CD4-positive, alpha-beta memory T cell (primary cell): Measurements from ENCODE around the gene DYRK1A. TPM values are rescaled to one million over a fixed set of nuclear protein-coding genes. Genes with fewer than 3 reads are reported as not detected.

ENCODE experiments used
- CTCF ChIA-PET: fragments of 350-600 bp; sonication (Branson Sonifier 250); formaldehyde crosslinking; loops from one replicate; lab custom pipeline; 2021; ENCODE audit warnings: inconsistent platforms; ENCODE audit not compliant: partially characterized antibody; lab: Charles Lee
- POLR2A ChIA-PET: fragments of 350-600 bp; sonication (Branson Sonifier 250); formaldehyde crosslinking; loops from one replicate; lab custom pipeline; 2021; ENCODE audit not compliant: partially characterized antibody; lab: Charles Lee
- DNase-seq, 5 donors: peaks; one replicate each; pipeline versions ENCODE4 v3.0.0 to v3.0.0-alpha.2; 2020 to 2022; ENCODE audit warnings: mixed read lengths in 1 of 5
- H3K27ac ChIP-seq: one replicate; pipeline ENCODE4 v1.7.0; 2013; ENCODE audit warnings: low read depth, low read length
- H3K27me3 ChIP-seq: 2 replicates; pipeline ENCODE4 v1.7.0; 2013; ENCODE audit warnings: mild to moderate bottlenecking, low read length, moderate library complexity; ENCODE audit not compliant: insufficient read depth
- H3K36me3 ChIP-seq: 2 replicates; pipeline ENCODE4 v1.7.0; 2013; ENCODE audit warnings: mild to moderate bottlenecking, low read length, moderate library complexity; ENCODE audit not compliant: insufficient read depth
- H3K4me1 ChIP-seq: 2 replicates; pipeline ENCODE4 v1.7.0; 2013; ENCODE audit warnings: mild to moderate bottlenecking, low read length, moderate library complexity; ENCODE audit not compliant: insufficient read depth
- H3K4me3 ChIP-seq, 2 donors: one replicate each; pipeline ENCODE4 v1.7.0; 2013; ENCODE audit warnings: low read length in 2 of 2, mild to moderate bottlenecking in 1 of 2
- H3K9me3 ChIP-seq, 2 donors: one replicate each; pipeline ENCODE4 v1.7.0; 2013; ENCODE audit warnings: low read length in 2 of 2, control low read depth in 1 of 2; ENCODE audit not compliant: control insufficient read depth in 1 of 2
- H3K27ac Mint-ChIP-seq, 7 donors: one replicate each; pipeline ENCODE4 v1.8.0; 2020 to 2021; ENCODE audit warnings: mixed read lengths in 7 of 7, mild to moderate bottlenecking in 6 of 7, inconsistent platforms in 3 of 7, moderate library complexity in 3 of 7
- H3K27me3 Mint-ChIP-seq, 2 donors: one replicate each; pipeline ENCODE4 v1.8.0; 2020 to 2021; ENCODE audit warnings: mixed read lengths in 2 of 2
- H3K36me3 Mint-ChIP-seq, 2 donors: one replicate each; pipeline ENCODE4 v1.8.0; 2020 to 2021; ENCODE audit warnings: mixed read lengths in 2 of 2, inconsistent platforms in 1 of 2, mild to moderate bottlenecking in 1 of 2
- H3K4me1 Mint-ChIP-seq, 4 donors: one replicate each; pipeline ENCODE4 v1.8.0; 2020 to 2021; ENCODE audit warnings: mixed read lengths in 4 of 4, mild to moderate bottlenecking in 1 of 4
- H3K4me3 Mint-ChIP-seq, 8 donors: one replicate each; pipeline ENCODE4 v1.8.0; 2020 to 2021; ENCODE audit warnings: mixed read lengths in 8 of 8, mild to moderate bottlenecking in 7 of 8, moderate library complexity in 6 of 8, inconsistent platforms in 3 of 8
- H3K9me3 Mint-ChIP-seq, 8 donors: one replicate each; pipeline ENCODE4 v1.8.0; 2020 to 2021; ENCODE audit warnings: mixed read lengths in 8 of 8, mild to moderate bottlenecking in 5 of 8, inconsistent platforms in 3 of 8, moderate library complexity in 1 of 8
- intact Hi-C: fragments of 100-400 bp; cut with micrococcal nuclease; formaldehyde crosslinking; loops from one replicate; pipeline ENCODE4 v1.15.1; 2023
- polyA plus RNA-seq, 2 donors: library from polyadenylated mRNA; unstranded; fragments of 300-500 nt; fragmentation: Illumina TruSeq; gene quantifications; one replicate each; pipeline ENCODE4 v1.2.3, GENCODE V29; 2021
- total RNA-seq, 2 experiments: library from RNA; stranded (reverse); gene quantifications; one replicate each; pipeline ENCODE4 v1.2.3, GENCODE V29; 2021

DYRK1A gene
- total and polyA plus RNA-seq, 4 experiments from 2014 or later, result 1.4 to 130 (median 65.2) TPM

- no peaks in the 10 kb centered on the region for H3K27me3 Mint-ChIP-seq
- peaks cover 0 to 16% of the 10 kb centered on the region in 2 donors for H3K36me3 Mint-ChIP-seq
- H3K4me3 ChIP-seq, result no peak overlapping the region
- no peak for DNase-seq
- H3K27ac ChIP-seq, result no peak overlapping the region
- H3K4me3 Mint-ChIP-seq, result peak overlapping the region in 6 of 8 donors; percentile 3 to 69 (median 45)
- intact Hi-C loops, result no loop called here
- no peaks in the 10 kb centered on the region for H3K36me3 ChIP-seq
- no peaks in the 10 kb centered on the region for H3K27me3 ChIP-seq
- H3K27ac Mint-ChIP-seq, result peak overlapping the region in 4 of 7 donors; percentile 11 to 53 (median 31)
- H3K4me1 Mint-ChIP-seq, result peaks cover 61 to 98% (median 79%) of the 10 kb centered on the region in 4 donors
- peaks cover 92% of the 10 kb centered on the region for H3K4me1 ChIP-seq
- POLR2A ChIA-PET, result interaction anchor here (0.6 kb wide), 1 partner anchor 14 kb away, joined by 3 read pairs; no protein-coding TSS in a partner anchor
- CTCF ChIA-PET, result interaction anchor here (1.4 kb wide), 1 partner anchor 32 kb away, joined by 5 read pairs; no protein-coding TSS in a partner anchor
- H3K9me3 ChIP-seq, result no peaks in the 10 kb centered on the region
- peaks cover 0 to 15% (median 2%) of the 10 kb centered on the region in 8 donors for H3K9me3 Mint-ChIP-seq
These were observed 17.8 kb downstream of the DYRK1A start for GRCh38 chr21:37384416-37384815.

DNA sequence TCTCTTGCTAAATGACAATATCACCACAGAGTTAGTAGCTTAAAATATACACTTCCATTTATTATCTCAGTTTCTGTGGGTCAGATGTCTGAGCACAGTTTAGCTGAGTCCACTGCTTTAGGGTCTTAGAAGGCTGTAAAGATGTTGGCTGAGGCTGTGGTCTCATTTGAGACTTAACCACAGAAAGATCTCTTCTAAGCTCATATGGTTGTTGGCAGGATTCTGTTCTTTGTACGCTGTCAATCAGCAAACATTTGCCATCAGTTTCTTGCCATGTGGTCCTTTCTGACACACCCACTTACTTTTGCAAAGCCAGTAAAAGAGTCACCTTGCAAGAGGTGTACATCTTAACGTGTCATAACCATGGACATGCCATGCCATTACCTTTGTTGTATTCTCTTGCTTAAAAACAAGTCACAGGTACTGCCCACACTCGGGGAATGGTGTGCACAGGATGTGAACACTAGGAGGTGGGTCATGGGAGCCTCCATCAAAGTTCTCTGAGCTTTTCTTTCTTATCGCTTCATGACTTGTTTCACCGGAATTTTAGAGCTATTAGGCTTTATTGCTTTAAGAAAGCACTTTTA, 18.7 kb downstream of the DYRK1A start:
- no peak for DNase-seq
- peaks cover 92% of the 10 kb centered on the region for H3K4me1 ChIP-seq
- CTCF ChIA-PET, result interaction anchor here (1.0 to 1.4 kb wide), 2 partner anchors 31 to 80 kb away, joined by 3 to 5 read pairs; no protein-coding TSS in a partner anchor

GRCh38 chr21:37386151-37386550, 19.6 kb downstream of the DYRK1A start:
- H3K36me3 Mint-ChIP-seq, result peaks cover 0 to 16% of the 10 kb centered on the region in 2 donors
- H3K4me3 ChIP-seq, result no peak overlapping the region
- H3K36me3 ChIP-seq, result no peaks in the 10 kb centered on the region
- intact Hi-C loops, result no loop called here
- H3K27ac ChIP-seq, result no peak overlapping the region
- H3K27ac Mint-ChIP-seq, result peak overlapping the region in 1 of 7 donors; percentile 8
- CTCF ChIA-PET, result interaction anchor here (1.0 to 1.4 kb wide), 3 partner anchors 9 to 79 kb away, joined by 3 to 5 read pairs (median 3); no protein-coding TSS in a partner anchor
- peaks cover 0 to 15% (median 2%) of the 10 kb centered on the region in 8 donors for H3K9me3 Mint-ChIP-seq
- H3K4me1 Mint-ChIP-seq, result peaks cover 64 to 98% (median 78%) of the 10 kb centered on the region in 4 donors
- H3K27me3 Mint-ChIP-seq, result no peaks in the 10 kb centered on the region
- no peak for DNase-seq
- H3K9me3 ChIP-seq, result no peaks in the 10 kb centered on the region
- POLR2A ChIA-PET, result interaction anchor here (0.7 to 1.3 kb wide), 4 partner anchors 17 to 21 kb away, joined by 3 read pairs; no protein-coding TSS in a partner anchor
- H3K4me1 ChIP-seq, result peaks cover 92% of the 10 kb centered on the region
- H3K4me3 Mint-ChIP-seq, result peak overlapping the region in 5 of 8 donors; percentile 3 to 64 (median 39)
- H3K27me3 ChIP-seq, result no peaks in the 10 kb centered on the region

More for the DNA sequence above, 18.7 kb downstream of the DYRK1A start:
- peaks cover 0 to 16% of the 10 kb centered on the region in 2 donors for H3K36me3 Mint-ChIP-seq
- intact Hi-C loops, result no loop called here
- H3K4me1 Mint-ChIP-seq, result peaks cover 66 to 98% (median 80%) of the 10 kb centered on the region in 4 donors
- Histone ChIP-seq H3K36me3 (no peaks in the 10 kb centered on the region), H3K9me3 (no peaks in the 10 kb centered on the region), H3K27me3 (no peaks in the 10 kb centered on the region), H3K27ac (no peak overlapping the region), H3K4me3 (no peak overlapping the region)
- POLR2A ChIA-PET, result interaction anchor here (0.8 to 1.3 kb wide), 2 partner anchors 19 to 20 kb away, joined by 3 read pairs; no protein-coding TSS in a partner anchor
- peak overlapping the region in 4 of 8 donors; percentile 28 to 69 (median 48) for H3K4me3 Mint-ChIP-seq
- peaks cover 0 to 15% (median 2%) of the 10 kb centered on the region in 8 donors for H3K9me3 Mint-ChIP-seq
- H3K27ac Mint-ChIP-seq, result peak overlapping the region in 2 of 7 donors; percentile 18 to 41
- no peaks in the 10 kb centered on the region for H3K27me3 Mint-ChIP-seq

DNA sequence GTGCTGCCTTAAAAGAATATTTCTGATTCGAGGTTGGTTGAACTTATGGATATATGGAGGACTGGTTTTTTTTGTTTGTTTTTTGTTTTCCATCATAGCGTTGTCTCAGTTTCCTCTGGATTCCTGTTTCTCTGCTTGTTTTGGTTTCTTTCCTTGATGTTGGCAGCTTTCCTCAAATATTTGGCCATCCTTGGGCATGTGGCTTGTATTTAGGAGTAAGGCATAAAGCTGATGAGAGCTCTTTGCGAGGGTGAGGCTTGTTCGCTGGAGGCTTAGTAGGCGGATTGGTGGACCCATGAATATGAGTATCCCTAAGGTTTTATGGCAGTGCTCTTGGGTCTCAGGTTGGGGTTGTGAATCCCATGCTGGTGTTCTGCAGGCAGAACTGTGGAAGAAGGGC, 22.9 kb downstream of the DYRK1A start:
- intact Hi-C loops, result no loop called here
- DNase-seq, result no peak
- Mint-ChIP-seq H3K27ac (peak overlapping the region in 6 of 7 donors; percentile 26 to 92 (median 36)), H3K36me3 (peaks cover 0 to 18% of the 10 kb centered on the region in 2 donors), H3K27me3 (no peaks in the 10 kb centered on the region), H3K9me3 (peaks cover 0 to 2% (median 0%) of the 10 kb centered on the region in 8 donors), H3K4me1 (peaks cover 65 to 95% (median 78%) of the 10 kb centered on the region in 4 donors), H3K4me3 (peak overlapping the region in 6 of 8 donors; percentile 11 to 76 (median 64))
- ChIA-PET CTCF (interaction anchor here (1.6 kb wide), 1 partner anchor 7 kb away, joined by 5 read pairs; no protein-coding TSS in a partner anchor), POLR2A (interaction anchor here (0.9 to 1.3 kb wide), 2 partner anchors 10 to 18 kb away, joined by 3 read pairs; no protein-coding TSS in a partner anchor)
- H3K27me3 ChIP-seq, result no peaks in the 10 kb centered on the region
- no peaks in the 10 kb centered on the region for H3K36me3 ChIP-seq
- H3K4me3 ChIP-seq, result no peak overlapping the region
- H3K4me1 ChIP-seq, result peaks cover 91% of the 10 kb centered on the region
- H3K27ac ChIP-seq, result no peak overlapping the region
- no peaks in the 10 kb centered on the region for H3K9me3 ChIP-seq

- no peaks in the 10 kb centered on the region for H3K36me3 ChIP-seq
- Mint-ChIP-seq H3K9me3 (no peaks in the 10 kb centered on the region), H3K4me1 (peaks cover 64 to 92% (median 78%) of the 10 kb centered on the region in 4 donors), H3K36me3 (peaks cover 0 to 10% of the 10 kb centered on the region in 2 donors), H3K27me3 (no peaks in the 10 kb centered on the region), H3K27ac (peak overlapping the region in 4 of 7 donors; percentile 1 to 75 (median 32)), H3K4me3 (peak overlapping the region in 7 of 8 donors; percentile 31 to 76 (median 52))
- no peak overlapping the region for H3K4me3 ChIP-seq
- no peaks in the 10 kb centered on the region for H3K27me3 ChIP-seq
- CTCF ChIA-PET, result interaction anchor here (2.0 kb wide), 1 partner anchor 18 kb away, joined by 5 read pairs; no protein-coding TSS in a partner anchor
- H3K9me3 ChIP-seq, result no peaks in the 10 kb centered on the region
- H3K4me1 ChIP-seq, result peaks cover 89% of the 10 kb centered on the region
- DNase-seq, result no peak
- POLR2A ChIA-PET, result interaction anchor here (3.0 kb wide), 1 partner anchor 22 kb away, joined by 13 read pairs; no protein-coding TSS in a partner anchor
- intact Hi-C loops, result no loop called here
- H3K27ac ChIP-seq, result no peak overlapping the region
These were observed 25.1 kb downstream of the DYRK1A start for GRCh38 chr21:37391666-37392065.

DNA sequence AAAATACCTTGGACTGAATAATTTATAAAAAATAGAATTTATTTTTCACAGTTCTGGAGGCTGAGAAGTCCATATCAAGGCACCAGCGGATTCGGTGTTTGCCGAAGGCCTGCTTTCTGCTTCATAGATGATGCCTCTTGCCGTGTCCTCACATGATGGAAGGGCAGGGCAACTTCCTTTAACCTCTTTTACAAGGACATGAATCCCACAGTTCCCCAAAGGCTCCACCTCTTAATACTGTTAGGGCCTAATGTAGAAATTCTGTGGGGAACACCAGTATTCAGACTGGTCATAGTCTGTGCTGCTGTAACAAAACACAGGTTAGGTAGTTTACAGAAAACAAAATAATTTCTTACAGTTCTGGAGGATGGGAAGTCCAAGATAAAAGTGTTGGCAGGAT, 25.9 kb downstream of the DYRK1A start:
- no peak overlapping the region for H3K4me3 ChIP-seq
- peaks cover 89% of the 10 kb centered on the region for H3K4me1 ChIP-seq
- no peaks in the 10 kb centered on the region for H3K36me3 ChIP-seq
- DNase-seq, result no peak
- no peaks in the 10 kb centered on the region for H3K9me3 ChIP-seq
- H3K27ac ChIP-seq, result no peak overlapping the region
- intact Hi-C loops, result no loop called here
- H3K27me3 ChIP-seq, result no peaks in the 10 kb centered on the region
- H3K27me3 Mint-ChIP-seq, result no peaks in the 10 kb centered on the region
- H3K9me3 Mint-ChIP-seq, result no peaks in the 10 kb centered on the region
- H3K27ac Mint-ChIP-seq, result peak overlapping the region in 1 of 7 donors; percentile 23
- peak overlapping the region in 5 of 8 donors; percentile 37 to 71 (median 52) for H3K4me3 Mint-ChIP-seq
- ChIA-PET POLR2A (interaction anchor here (1.0 to 3.0 kb wide), 2 partner anchors 9 to 23 kb away, joined by 4 to 13 read pairs; no protein-coding TSS in a partner anchor), CTCF (interaction anchor here (2.0 kb wide), 1 partner anchor 19 kb away, joined by 5 read pairs; no protein-coding TSS in a partner anchor)
- peaks cover 65 to 92% (median 78%) of the 10 kb centered on the region in 4 donors for H3K4me1 Mint-ChIP-seq
- H3K36me3 Mint-ChIP-seq, result peaks cover 0 to 10% of the 10 kb centered on the region in 2 donors
